Activated CD4-positive, alpha-beta memory T cell treated with anti-CD3 and anti-CD28 coated beads, Interleukin-2, amount 10 ng/mL, durations not matched to agents 7 days and 5 days (primary cell): ENCODE measurements around the gene ZBTB43. TPM values are rescaled to one million over a fixed set of nuclear protein-coding genes. Genes with fewer than 3 reads are reported as not detected.

Experiments used
- total RNA-seq, 2 experiments: library from RNA; stranded (reverse); gene quantifications; one replicate each; pipeline ENCODE4 v1.2.3, GENCODE V29; 2021

ZBTB43 gene
- total RNA-seq, 2 experiments from 2014 or later, result 40.8 to 41.0 TPM

Other genes starting within 250 kb of the ZBTB43 start
- not detected for gene LMX1B, start 191.1 kb upstream of the ZBTB43 start, total RNA-seq
- gene ZBTB34, start 55.6 kb downstream of the ZBTB43 start, total RNA-seq, result 1 to 10 TPM; 8.2 TPM
- gene RALGPS1, start 109.7 kb downstream of the ZBTB43 start, total RNA-seq, result 1 to 10 TPM; 2.8 to 3.4 TPM